Natural killer cell (primary cell): ENCODE measurements around the gene SF3B2. TPM values are rescaled to one million over a fixed set of nuclear protein-coding genes. Genes with fewer than 3 reads are reported as not detected.

Source experiments
- ATAC-seq, 3 donors: fragments of 150-1000 bp in 2 of 3; fragments of 200-7000 bp in 1 of 3; cut with Tn5 transposase; 1 replicate in 1 of 3; 2 replicates in 2 of 3; pipeline ENCODE4 v1.10.0; 2021; ENCODE audit warnings: mild to moderate bottlenecking in 2 of 3, moderate library complexity in 2 of 3
- DNase-seq, 2 donors: peaks; one replicate each; pipeline versions ENCODE4 v3.0.0 to v3.0.0-alpha.2; 2013 to 2021; ENCODE audit warnings: mixed read lengths in 1 of 2
- H3K27ac ChIP-seq: one replicate; pipeline ENCODE4 v1.5.1; 2013; ENCODE audit warnings: mild to moderate bottlenecking, low read length
- H3K27me3 ChIP-seq: one replicate; pipeline ENCODE4 v1.6.1; 2013; ENCODE audit warnings: low read length; ENCODE audit not compliant: control insufficient read depth, insufficient read depth
- H3K36me3 ChIP-seq: one replicate; pipeline ENCODE4 v1.6.1; 2013; ENCODE audit warnings: low read length; ENCODE audit not compliant: control insufficient read depth, insufficient read depth
- H3K4me1 ChIP-seq: one replicate; pipeline ENCODE4 v1.6.1; 2013; ENCODE audit warnings: low read length; ENCODE audit not compliant: control insufficient read depth, insufficient read depth
- H3K4me3 ChIP-seq: one replicate; pipeline ENCODE4 v1.5.1; 2013; ENCODE audit warnings: low read length
- H3K9me3 ChIP-seq: one replicate; pipeline ENCODE4 v1.6.1; 2013; ENCODE audit warnings: low read length; ENCODE audit not compliant: control insufficient read depth, insufficient read depth
- H3K27ac Mint-ChIP-seq, 2 donors: one replicate each; pipeline ENCODE4 v1.8.0; 2022; ENCODE audit warnings: mild to moderate bottlenecking in 2 of 2, mixed read lengths in 2 of 2, moderate library complexity in 1 of 2
- H3K27me3 Mint-ChIP-seq, 2 donors: one replicate each; pipeline ENCODE4 v1.8.0; 2022; ENCODE audit warnings: low read depth in 2 of 2, mixed read lengths in 2 of 2
- H3K36me3 Mint-ChIP-seq: one replicate; pipeline ENCODE4 v1.8.0; 2022; ENCODE audit warnings: mixed read lengths
- H3K4me1 Mint-ChIP-seq, 2 donors: one replicate each; pipeline ENCODE4 v1.8.0; 2022; ENCODE audit warnings: mixed read lengths in 2 of 2
- H3K4me3 Mint-ChIP-seq: one replicate; pipeline ENCODE4 v1.8.0; 2022; ENCODE audit warnings: mild to moderate bottlenecking, moderate library complexity, mixed read lengths
- H3K9me3 Mint-ChIP-seq, 2 donors: one replicate each; pipeline ENCODE4 v1.8.0; 2022; ENCODE audit warnings: mixed read lengths in 2 of 2
- WGBS: methylation state at CpG from one replicate; pipeline ENCODE4 v1.1.7; 2013; ENCODE audit warnings: missing lambda C conversion rate; ENCODE audit not compliant: insufficient coverage; 5-methylcytosine and 5-hydroxymethylcytosine counted together
- intact Hi-C: fragments of 100-400 bp; cut with micrococcal nuclease; formaldehyde crosslinking; loops from one replicate; pipeline ENCODE4 v1.14.2; 2022
- total RNA-seq, 4 donors: library from RNA; stranded (reverse); fragments of 120-200 nt in 1 of 4; gene quantifications; one replicate each; pipeline versions ENCODE4 v1.2.3 to v1.2.4, GENCODE V29; 2013 to 2022
- TF ChIP-seq, protein P1 (sequence below): fragments of 200-600 bp; IDR thresholded peaks from one replicate; pipeline ENCODE4 v1.8.0; 2022; ENCODE audit warnings: antibody characterized with exemption

The SF3B2 gene
- total RNA-seq, 3 donors from 2014 or later (not counting 1 experiment from before 2014, with no cell fraction given), result 249 to 269 (median 253) TPM

- ATAC-seq (no peak), DNase-seq (no peak)
- no peak within 1 kb of the TSS for H3K27ac ChIP-seq
- 92% methylated on average over 18 of the region's 18 CpGs for WGBS
- H3K4me1 Mint-ChIP-seq, result peaks cover 18 to 19% of the 10 kb centered on the region in 2 donors
- intact Hi-C loops, result no loop called here
- H3K4me1 ChIP-seq, result peaks cover 19% of the 10 kb centered on the region
- H3K36me3 Mint-ChIP-seq, result no peaks in the 10 kb centered on the region
- TF ChIP-seq, protein P1, sequence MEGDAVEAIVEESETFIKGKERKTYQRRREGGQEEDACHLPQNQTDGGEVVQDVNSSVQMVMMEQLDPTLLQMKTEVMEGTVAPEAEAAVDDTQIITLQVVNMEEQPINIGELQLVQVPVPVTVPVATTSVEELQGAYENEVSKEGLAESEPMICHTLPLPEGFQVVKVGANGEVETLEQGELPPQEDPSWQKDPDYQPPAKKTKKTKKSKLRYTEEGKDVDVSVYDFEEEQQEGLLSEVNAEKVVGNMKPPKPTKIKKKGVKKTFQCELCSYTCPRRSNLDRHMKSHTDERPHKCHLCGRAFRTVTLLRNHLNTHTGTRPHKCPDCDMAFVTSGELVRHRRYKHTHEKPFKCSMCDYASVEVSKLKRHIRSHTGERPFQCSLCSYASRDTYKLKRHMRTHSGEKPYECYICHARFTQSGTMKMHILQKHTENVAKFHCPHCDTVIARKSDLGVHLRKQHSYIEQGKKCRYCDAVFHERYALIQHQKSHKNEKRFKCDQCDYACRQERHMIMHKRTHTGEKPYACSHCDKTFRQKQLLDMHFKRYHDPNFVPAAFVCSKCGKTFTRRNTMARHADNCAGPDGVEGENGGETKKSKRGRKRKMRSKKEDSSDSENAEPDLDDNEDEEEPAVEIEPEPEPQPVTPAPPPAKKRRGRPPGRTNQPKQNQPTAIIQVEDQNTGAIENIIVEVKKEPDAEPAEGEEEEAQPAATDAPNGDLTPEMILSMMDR, result no peak
- no peak within 1 kb of the TSS for H3K4me3 ChIP-seq
- H3K4me3 Mint-ChIP-seq, result no peak within 1 kb of the TSS
- no peak within 1 kb of the TSS for H3K27ac Mint-ChIP-seq
- peaks cover 4 to 5% of the 10 kb centered on the region in 2 donors for H3K27me3 Mint-ChIP-seq
- no peaks in the 10 kb centered on the region for H3K27me3 ChIP-seq
- H3K36me3 ChIP-seq, result no peaks in the 10 kb centered on the region
- H3K9me3 ChIP-seq, result no peaks in the 10 kb centered on the region
- H3K9me3 Mint-ChIP-seq, result no peaks in the 10 kb centered on the region
These were observed 26.1 kb upstream of the SF3B2 start, which contains the start of gene CATSPER1 for GRCh38 chr11:66026017-66026529. Gene CATSPER1 (minus strand): TSS chr11:66026479. CDS start chr11:66026379, 100 bp downstream.

GRCh38 chr11:66032957-66033735, 19.0 kb upstream of the SF3B2 start:
- H3K27ac ChIP-seq, result no peak overlapping the region
- H3K9me3 Mint-ChIP-seq, result no peaks in the 10 kb centered on the region
- no peaks in the 10 kb centered on the region for H3K36me3 ChIP-seq
- H3K4me3 ChIP-seq, result no peak overlapping the region
- H3K27me3 Mint-ChIP-seq, result peaks cover 0 to 8% of the 10 kb centered on the region in 2 donors
- 93% methylated on average over 7 of the region's 8 CpGs for WGBS
- no peaks in the 10 kb centered on the region for H3K4me1 ChIP-seq
- H3K27ac Mint-ChIP-seq, result no peak overlapping the region
- DNase-seq, result no peak
- H3K27me3 ChIP-seq, result peaks cover 4% of the 10 kb centered on the region
- H3K36me3 Mint-ChIP-seq, result no peaks in the 10 kb centered on the region
- no peak overlapping the region for H3K4me3 Mint-ChIP-seq
- intact Hi-C loops, result no loop called here
- no peaks in the 10 kb centered on the region for H3K9me3 ChIP-seq
- TF ChIP-seq, protein P1, result no peak
- no peaks in the 10 kb centered on the region for H3K4me1 Mint-ChIP-seq
- ATAC-seq, result no peak

DNA sequence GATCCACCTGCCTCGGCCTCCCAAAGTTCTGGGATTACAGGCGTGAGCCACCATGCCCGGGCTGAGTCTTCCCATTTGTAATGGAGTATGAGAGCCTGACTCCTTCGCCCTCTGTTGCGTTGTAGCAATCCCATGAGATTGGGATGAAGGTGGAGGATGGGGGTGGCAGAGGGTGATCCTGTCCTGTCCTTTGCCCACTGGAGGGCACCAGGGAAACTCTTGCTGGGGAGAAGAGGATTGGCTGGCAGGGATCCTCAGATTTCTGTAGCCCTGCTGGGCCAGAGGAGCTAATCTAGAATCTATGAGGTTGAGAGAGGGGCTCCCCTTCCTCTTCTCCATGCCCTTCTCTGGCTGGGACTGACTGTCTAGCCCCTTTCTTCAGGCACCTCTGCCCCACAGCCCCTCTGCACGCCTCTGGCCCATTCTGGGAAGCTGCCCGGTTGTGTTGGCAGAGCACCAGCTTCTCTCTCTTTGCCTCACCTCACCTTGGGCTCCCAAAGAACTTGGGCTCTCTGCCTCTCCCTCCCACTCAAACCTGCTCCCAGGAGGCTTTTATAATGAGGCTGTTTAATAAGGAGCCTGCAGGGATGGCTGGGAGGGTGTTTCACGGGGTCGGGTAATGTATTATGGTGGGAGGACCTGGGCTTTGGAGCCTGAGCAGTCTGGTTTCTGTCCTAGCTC, 16.4 kb upstream of the SF3B2 start:
- TF ChIP-seq, protein P1, result no peak
- H3K9me3 Mint-ChIP-seq, result no peaks in the 10 kb centered on the region
- H3K4me3 Mint-ChIP-seq, result no peak overlapping the region
- DNase-seq, result no peak
- H3K4me1 Mint-ChIP-seq, result no peaks in the 10 kb centered on the region
- no peaks in the 10 kb centered on the region for H3K4me1 ChIP-seq
- no peaks in the 10 kb centered on the region for H3K9me3 ChIP-seq
- H3K36me3 ChIP-seq, result no peaks in the 10 kb centered on the region
- H3K27ac Mint-ChIP-seq, result no peak overlapping the region
- peaks cover 4% of the 10 kb centered on the region for H3K27me3 ChIP-seq
- WGBS, result 85% methylated on average over 9 of the region's 9 CpGs
- H3K4me3 ChIP-seq, result no peak overlapping the region
- peaks cover 0 to 8% of the 10 kb centered on the region in 2 donors for H3K27me3 Mint-ChIP-seq
- no peak overlapping the region for H3K27ac ChIP-seq
- no peaks in the 10 kb centered on the region for H3K36me3 Mint-ChIP-seq
- no peak for ATAC-seq
- intact Hi-C loops, result no loop called here
